KMS-11 (cell line): ENCODE measurements around the gene MOV10.
"Not testable (repeated sequence)": the region's sequence is repeated elsewhere in the genome, so short reads cannot be mapped to it uniquely, and the experiment has no call there.

Source experiments
- H2AFZ ChIP-seq: fragments of 200-600 bp; sonication (generic); 2 replicates; pipeline ENCODE4 v1.6.1; 2016; ENCODE audit warnings: antibody characterized with exemption, mixed run types, low read depth
- H3K27ac ChIP-seq: fragments of 200-600 bp; sonication (generic); 2 replicates; pipeline ENCODE4 v1.6.1; 2016; ENCODE audit warnings: mild to moderate bottlenecking, mixed run types
- H3K27me3 ChIP-seq: fragments of 200-600 bp; sonication (generic); 2 replicates; pipeline ENCODE4 v1.6.1; 2017; ENCODE audit warnings: mild to moderate bottlenecking, low read depth, mixed run types, moderate library complexity; ENCODE audit not compliant: insufficient read depth
- H3K36me3 ChIP-seq: fragments of 200-600 bp; sonication (generic); 2 replicates; pipeline ENCODE4 v1.6.1; 2017; ENCODE audit warnings: mild to moderate bottlenecking, mixed run types; ENCODE audit not compliant: insufficient read depth
- H3K4me1 ChIP-seq: fragments of 200-600 bp; sonication (generic); 2 replicates; pipeline ENCODE4 v1.6.1; 2016; ENCODE audit warnings: mild to moderate bottlenecking, low read depth, mixed run types; ENCODE audit not compliant: poor library complexity, severe bottlenecking
- H3K4me2 ChIP-seq: fragments of 200-600 bp; sonication (generic); 2 replicates; pipeline ENCODE4 v1.7.0; 2016; ENCODE audit warnings: mild to moderate bottlenecking, mixed run types
- H3K4me3 ChIP-seq: fragments of 200-600 bp; sonication (generic); IDR thresholded peaks from 2 replicates; pipeline ENCODE4 v1.6.1; 2017; ENCODE audit warnings: low read depth, low read length, mixed read lengths; ENCODE audit not compliant: insufficient read depth
- H3K79me2 ChIP-seq: fragments of 200-600 bp; sonication (generic); 2 replicates; pipeline ENCODE4 v1.6.1; 2016; ENCODE audit warnings: low read depth, mixed run types; ENCODE audit not compliant: insufficient read depth
- H3K9ac ChIP-seq: fragments of 200-600 bp; sonication (generic); 2 replicates; pipeline ENCODE4 v1.6.1; 2016; ENCODE audit warnings: mild to moderate bottlenecking, mixed run types
- H4K20me1 ChIP-seq: fragments of 200-600 bp; sonication (generic); 2 replicates; pipeline ENCODE4 v1.6.1; 2016; ENCODE audit warnings: mild to moderate bottlenecking, mixed run types; ENCODE audit not compliant: insufficient read depth
- TF ChIP-seq, protein P1 (sequence below): fragments of 200-600 bp; sonication (generic); conservative IDR thresholded peaks from 2 replicates; pipeline ENCODE4 v1.6.1; 2017; ENCODE audit warnings: low read depth, mild to moderate bottlenecking, antibody characterized with exemption, low read length, moderate library complexity, mixed read lengths

MOV10 gene

GRCh38 chr1:112727716-112728115 lies 53.3 kb downstream of the MOV10 start:
- no peak overlapping the region for H3K4me2 ChIP-seq
- TF ChIP-seq, protein P1, sequence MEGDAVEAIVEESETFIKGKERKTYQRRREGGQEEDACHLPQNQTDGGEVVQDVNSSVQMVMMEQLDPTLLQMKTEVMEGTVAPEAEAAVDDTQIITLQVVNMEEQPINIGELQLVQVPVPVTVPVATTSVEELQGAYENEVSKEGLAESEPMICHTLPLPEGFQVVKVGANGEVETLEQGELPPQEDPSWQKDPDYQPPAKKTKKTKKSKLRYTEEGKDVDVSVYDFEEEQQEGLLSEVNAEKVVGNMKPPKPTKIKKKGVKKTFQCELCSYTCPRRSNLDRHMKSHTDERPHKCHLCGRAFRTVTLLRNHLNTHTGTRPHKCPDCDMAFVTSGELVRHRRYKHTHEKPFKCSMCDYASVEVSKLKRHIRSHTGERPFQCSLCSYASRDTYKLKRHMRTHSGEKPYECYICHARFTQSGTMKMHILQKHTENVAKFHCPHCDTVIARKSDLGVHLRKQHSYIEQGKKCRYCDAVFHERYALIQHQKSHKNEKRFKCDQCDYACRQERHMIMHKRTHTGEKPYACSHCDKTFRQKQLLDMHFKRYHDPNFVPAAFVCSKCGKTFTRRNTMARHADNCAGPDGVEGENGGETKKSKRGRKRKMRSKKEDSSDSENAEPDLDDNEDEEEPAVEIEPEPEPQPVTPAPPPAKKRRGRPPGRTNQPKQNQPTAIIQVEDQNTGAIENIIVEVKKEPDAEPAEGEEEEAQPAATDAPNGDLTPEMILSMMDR, result no peak
- H3K27ac ChIP-seq, result no peak overlapping the region
- H3K27me3 ChIP-seq, result no peaks in the 10 kb centered on the region
- no peak overlapping the region for H3K4me3 ChIP-seq
- H3K36me3 ChIP-seq, result no peaks in the 10 kb centered on the region
- no peaks in the 10 kb centered on the region for H4K20me1 ChIP-seq
- no peak overlapping the region for H2AFZ ChIP-seq
- H3K79me2 ChIP-seq, result no peaks in the 10 kb centered on the region
- no peak overlapping the region for H3K9ac ChIP-seq
- no peaks in the 10 kb centered on the region for H3K4me1 ChIP-seq

GRCh38 chr1:112728306-112728971 lies 54.0 kb downstream of the MOV10 start:
- H3K4me1 ChIP-seq, H3K27me3 ChIP-seq, H4K20me1 ChIP-seq, H3K4me3 ChIP-seq, H3K36me3 ChIP-seq, H3K4me2 ChIP-seq, H3K79me2 ChIP-seq, H3K9ac ChIP-seq, H2AFZ ChIP-seq, H3K27ac ChIP-seq: not testable (repeated sequence)

DNA sequence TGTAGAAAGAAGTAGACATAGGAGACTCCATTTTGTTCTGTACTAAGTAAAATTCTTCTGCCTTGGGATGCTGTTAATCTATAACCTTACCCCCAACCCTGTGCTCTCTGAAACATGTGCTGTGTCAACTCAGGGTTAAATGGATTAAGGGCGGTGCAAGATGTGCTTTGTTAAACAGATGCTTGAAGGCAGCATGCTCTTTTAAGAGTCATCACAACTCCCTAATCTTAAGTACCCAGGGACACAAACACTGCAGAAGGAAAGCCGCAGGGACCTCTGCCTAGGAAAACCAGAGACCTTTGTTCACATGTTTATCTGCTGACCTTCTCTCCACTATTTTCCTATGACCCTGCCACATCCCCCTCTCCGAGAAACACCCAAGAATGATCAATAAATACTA lies 54.6 kb downstream of the MOV10 start:
- H3K27me3 ChIP-seq, H3K4me1 ChIP-seq, H3K4me2 ChIP-seq, H3K4me3 ChIP-seq, H3K36me3 ChIP-seq, H3K79me2 ChIP-seq, H3K9ac ChIP-seq, H4K20me1 ChIP-seq, H3K27ac ChIP-seq, H2AFZ ChIP-seq: not testable (repeated sequence)

GRCh38 chr1:112729909-112730308 lies 55.5 kb downstream of the MOV10 start:
- H3K27ac ChIP-seq, result no peak overlapping the region
- H4K20me1 ChIP-seq, result no peaks in the 10 kb centered on the region
- H3K79me2 ChIP-seq, result no peaks in the 10 kb centered on the region
- H3K4me2 ChIP-seq, result no peak overlapping the region
- H2AFZ ChIP-seq, result no peak overlapping the region
- H3K9ac ChIP-seq, result no peak overlapping the region
- no peaks in the 10 kb centered on the region for H3K4me1 ChIP-seq
- H3K4me3 ChIP-seq, result no peak overlapping the region
- no peaks in the 10 kb centered on the region for H3K36me3 ChIP-seq
- no peaks in the 10 kb centered on the region for H3K27me3 ChIP-seq
- TF ChIP-seq, protein P1, result no peak

- no peaks in the 10 kb centered on the region for H4K20me1 ChIP-seq
- H3K79me2 ChIP-seq, result no peaks in the 10 kb centered on the region
- H3K4me2 ChIP-seq, result no peak overlapping the region
- H2AFZ ChIP-seq, result no peak overlapping the region
- TF ChIP-seq, protein P1, result no peak
- no peak overlapping the region for H3K4me3 ChIP-seq
- H3K27me3 ChIP-seq, result no peaks in the 10 kb centered on the region
- H3K9ac ChIP-seq, result no peak overlapping the region
- H3K4me1 ChIP-seq, result no peaks in the 10 kb centered on the region
- no peaks in the 10 kb centered on the region for H3K36me3 ChIP-seq
- no peak overlapping the region for H3K27ac ChIP-seq
These were observed 57.0 kb downstream of the MOV10 start for GRCh38 chr1:112731451-112731850.
